Stomach smooth muscle (tissue), 2 donors: Measurements from ENCODE around the gene APEH.
"Not testable (repeated sequence)": the region's sequence is repeated elsewhere in the genome, so short reads cannot be mapped to it uniquely, and the experiment has no call there.

Experiments
- H3K27ac ChIP-seq: one replicate; pipeline ENCODE4 v1.7.0; 2013; ENCODE audit warnings: mild to moderate bottlenecking, low read length, inconsistent platforms
- H3K27me3 ChIP-seq, 2 donors: one replicate each; pipeline ENCODE4 v1.7.0; 2013; ENCODE audit warnings: low read length in 2 of 2; ENCODE audit not compliant: insufficient read depth in 2 of 2, control insufficient read depth in 1 of 2
- H3K36me3 ChIP-seq, 2 donors: one replicate each; pipeline ENCODE4 v1.7.0; 2013; ENCODE audit warnings: low read length in 2 of 2; ENCODE audit not compliant: control insufficient read depth in 2 of 2, insufficient read depth in 2 of 2
- H3K4me1 ChIP-seq: one replicate; pipeline ENCODE4 v1.7.0; 2013; ENCODE audit warnings: low read length; ENCODE audit not compliant: control insufficient read depth, insufficient read depth
- H3K4me3 ChIP-seq, 2 donors: one replicate each; pipeline ENCODE4 v1.7.0; 2013; ENCODE audit warnings: low read length in 2 of 2
- H3K9ac ChIP-seq, 2 donors: one replicate each; pipeline ENCODE4 v1.7.0; 2013; ENCODE audit warnings: low read length in 2 of 2, mild to moderate bottlenecking in 1 of 2
- H3K9me3 ChIP-seq, 2 donors: one replicate each; pipeline ENCODE4 v1.7.0; 2013; ENCODE audit warnings: low read length in 2 of 2; ENCODE audit not compliant: control insufficient read depth in 2 of 2
- donor health status: healthy.
- donor health status: Pancreatic carcinoma.

Gene APEH

GRCh38 chr3:49683162-49683561 is 9.0 kb downstream of the APEH start:
- H3K27ac ChIP-seq, result no peak overlapping the region
- H3K27me3 ChIP-seq, result peaks cover 5 to 9% of the 10 kb centered on the region in 2 donors
- peaks cover 47 to 54% of the 10 kb centered on the region in 2 donors for H3K36me3 ChIP-seq
- H3K9me3 ChIP-seq, result no peaks in the 10 kb centered on the region
- peaks cover 8% of the 10 kb centered on the region for H3K4me1 ChIP-seq
- no peak overlapping the region for H3K4me3 ChIP-seq
- no peak overlapping the region for H3K9ac ChIP-seq

GRCh38 chr3:49684453-49684852 is 10.3 kb downstream of the APEH start:
- not testable (repeated sequence) for H3K27ac ChIP-seq, H3K27me3 ChIP-seq, H3K4me3 ChIP-seq, H3K9me3 ChIP-seq, H3K9ac ChIP-seq
- Histone ChIP-seq H3K36me3 (peaks cover 35 to 41% of the 10 kb centered on the region in 2 donors), H3K4me1 (peaks cover 15% of the 10 kb centered on the region)

- H3K27ac ChIP-seq, H3K4me3 ChIP-seq, H3K27me3 ChIP-seq, H3K9ac ChIP-seq, H3K9me3 ChIP-seq: not testable (repeated sequence)
- Histone ChIP-seq H3K36me3 (peaks cover 29 to 36% of the 10 kb centered on the region in 2 donors), H3K4me1 (peaks cover 15% of the 10 kb centered on the region)
These were observed 11.0 kb downstream of the APEH start for GRCh38 chr3:49685103-49685502.

- H3K9ac ChIP-seq, H3K27me3 ChIP-seq, H3K4me3 ChIP-seq, H3K27ac ChIP-seq, H3K9me3 ChIP-seq: not testable (repeated sequence)
- H3K4me1 ChIP-seq, result peaks cover 22% of the 10 kb centered on the region
- peaks cover 22 to 28% of the 10 kb centered on the region in 2 donors for H3K36me3 ChIP-seq
These were observed 11.7 kb downstream of the APEH start for GRCh38 chr3:49685846-49686245.

GRCh38 chr3:49686346-49686745 is 12.2 kb downstream of the APEH start:
- H3K27ac ChIP-seq, H3K9ac ChIP-seq, H3K27me3 ChIP-seq, H3K9me3 ChIP-seq: not testable (repeated sequence)
- peaks cover 21 to 24% of the 10 kb centered on the region in 2 donors for H3K36me3 ChIP-seq
- peaks cover 26% of the 10 kb centered on the region for H3K4me1 ChIP-seq
- H3K4me3 ChIP-seq, result peak overlapping the region in 1 of 2 donors; percentile 35

GRCh38 chr3:49686769-49687423 is 12.7 kb downstream of the APEH start:
- peaks cover 16 to 18% of the 10 kb centered on the region in 2 donors for H3K36me3 ChIP-seq
- not testable (repeated sequence) for H3K27ac ChIP-seq, H3K27me3 ChIP-seq, H3K9me3 ChIP-seq, H3K9ac ChIP-seq
- H3K4me3 ChIP-seq, result peak overlapping the region in 1 of 2 donors; percentile 35
- peaks cover 26% of the 10 kb centered on the region for H3K4me1 ChIP-seq

GRCh38 chr3:49687424-49687795 is 13.3 kb downstream of the APEH start:
- not testable (repeated sequence) for H3K9ac ChIP-seq, H3K9me3 ChIP-seq, H3K4me3 ChIP-seq, H3K27ac ChIP-seq, H3K27me3 ChIP-seq
- Histone ChIP-seq H3K36me3 (peaks cover 11 to 13% of the 10 kb centered on the region in 2 donors), H3K4me1 (peaks cover 26% of the 10 kb centered on the region)

- H3K4me3 ChIP-seq, result peak overlapping the region; percentile 81 to 96
- H3K9ac ChIP-seq, result peak overlapping the region; percentile 85 to 93
- H3K27me3 ChIP-seq, H3K9me3 ChIP-seq, H3K36me3 ChIP-seq, H3K27ac ChIP-seq: not testable (repeated sequence)
- peaks cover 26% of the 10 kb centered on the region for H3K4me1 ChIP-seq
These were observed 14.3 kb downstream of the APEH start for GRCh38 chr3:49688338-49689045.

GRCh38 chr3:49689046-49689907 is 15.1 kb downstream of the APEH start, which contains the start of the genes MST1 and RNF123:
Gene MST1 (minus strand): TSS chr3:49689474. CDS start chr3:49688691, 783 bp downstream.
Gene RNF123 (plus strand): TSS chr3:49689557. CDS start chr3:49691166, 1,609 bp downstream.
- Histone ChIP-seq H3K4me3 (peak within 1 kb of the TSS; percentile 81 to 96), H3K27ac (peak within 1 kb of the TSS; percentile 46), H3K4me1 (peaks cover 26% of the 10 kb centered on the region), H3K27me3 (peaks cover 7 to 9% of the 10 kb centered on the region in 2 donors), H3K9ac (peak within 1 kb of the TSS; percentile 85 to 93), H3K36me3 (no peaks in the 10 kb centered on the region), H3K9me3 (no peaks in the 10 kb centered on the region)

- H3K9me3 ChIP-seq, H3K27me3 ChIP-seq, H3K36me3 ChIP-seq: not testable (repeated sequence)
- Histone ChIP-seq H3K4me1 (peaks cover 26% of the 10 kb centered on the region), H3K4me3 (peak overlapping the region; percentile 81 to 96), H3K9ac (peak overlapping the region; percentile 85 to 93), H3K27ac (peak overlapping the region; percentile 46)
These were observed 15.9 kb downstream of the APEH start for GRCh38 chr3:49689908-49690624.
